Measurements from ENCODE around the gene POLE3. TPM values are rescaled to one million over a fixed set of nuclear protein-coding genes. Genes with fewer than 3 reads are reported as not detected.

POLE3 gene
- total and polyA plus RNA-seq, 2 experiments from 2014 or later, result 39.2 to 81.3 TPM

GRCh38 chr9:113369855-113370140, 40.7 kb downstream of the POLE3 start:
- TF ChIP-seq CREB1 (CRISPR knock-in tag; IDR thresholded peaks at IDR 0.05; ENCODE audit: low read depth), result no peak
- no peak for TF ChIP-seq EZH2 (IDR thresholded peaks at IDR 0.05; ENCODE audit: low read depth, unreplicated experiment)
- TF ChIP-seq NANOG (IDR thresholded peaks at IDR 0.05; ENCODE audit: borderline replicate concordance), result no peak
- TF ChIP-seq ETS1 (IDR thresholded peaks at IDR 0.05), result no peak
- TF ChIP-seq ZNF331 (CRISPR knock-in tag; IDR thresholded peaks at IDR 0.05; ENCODE audit: low read depth), result no peak
- TF ChIP-seq, protein P1, sequence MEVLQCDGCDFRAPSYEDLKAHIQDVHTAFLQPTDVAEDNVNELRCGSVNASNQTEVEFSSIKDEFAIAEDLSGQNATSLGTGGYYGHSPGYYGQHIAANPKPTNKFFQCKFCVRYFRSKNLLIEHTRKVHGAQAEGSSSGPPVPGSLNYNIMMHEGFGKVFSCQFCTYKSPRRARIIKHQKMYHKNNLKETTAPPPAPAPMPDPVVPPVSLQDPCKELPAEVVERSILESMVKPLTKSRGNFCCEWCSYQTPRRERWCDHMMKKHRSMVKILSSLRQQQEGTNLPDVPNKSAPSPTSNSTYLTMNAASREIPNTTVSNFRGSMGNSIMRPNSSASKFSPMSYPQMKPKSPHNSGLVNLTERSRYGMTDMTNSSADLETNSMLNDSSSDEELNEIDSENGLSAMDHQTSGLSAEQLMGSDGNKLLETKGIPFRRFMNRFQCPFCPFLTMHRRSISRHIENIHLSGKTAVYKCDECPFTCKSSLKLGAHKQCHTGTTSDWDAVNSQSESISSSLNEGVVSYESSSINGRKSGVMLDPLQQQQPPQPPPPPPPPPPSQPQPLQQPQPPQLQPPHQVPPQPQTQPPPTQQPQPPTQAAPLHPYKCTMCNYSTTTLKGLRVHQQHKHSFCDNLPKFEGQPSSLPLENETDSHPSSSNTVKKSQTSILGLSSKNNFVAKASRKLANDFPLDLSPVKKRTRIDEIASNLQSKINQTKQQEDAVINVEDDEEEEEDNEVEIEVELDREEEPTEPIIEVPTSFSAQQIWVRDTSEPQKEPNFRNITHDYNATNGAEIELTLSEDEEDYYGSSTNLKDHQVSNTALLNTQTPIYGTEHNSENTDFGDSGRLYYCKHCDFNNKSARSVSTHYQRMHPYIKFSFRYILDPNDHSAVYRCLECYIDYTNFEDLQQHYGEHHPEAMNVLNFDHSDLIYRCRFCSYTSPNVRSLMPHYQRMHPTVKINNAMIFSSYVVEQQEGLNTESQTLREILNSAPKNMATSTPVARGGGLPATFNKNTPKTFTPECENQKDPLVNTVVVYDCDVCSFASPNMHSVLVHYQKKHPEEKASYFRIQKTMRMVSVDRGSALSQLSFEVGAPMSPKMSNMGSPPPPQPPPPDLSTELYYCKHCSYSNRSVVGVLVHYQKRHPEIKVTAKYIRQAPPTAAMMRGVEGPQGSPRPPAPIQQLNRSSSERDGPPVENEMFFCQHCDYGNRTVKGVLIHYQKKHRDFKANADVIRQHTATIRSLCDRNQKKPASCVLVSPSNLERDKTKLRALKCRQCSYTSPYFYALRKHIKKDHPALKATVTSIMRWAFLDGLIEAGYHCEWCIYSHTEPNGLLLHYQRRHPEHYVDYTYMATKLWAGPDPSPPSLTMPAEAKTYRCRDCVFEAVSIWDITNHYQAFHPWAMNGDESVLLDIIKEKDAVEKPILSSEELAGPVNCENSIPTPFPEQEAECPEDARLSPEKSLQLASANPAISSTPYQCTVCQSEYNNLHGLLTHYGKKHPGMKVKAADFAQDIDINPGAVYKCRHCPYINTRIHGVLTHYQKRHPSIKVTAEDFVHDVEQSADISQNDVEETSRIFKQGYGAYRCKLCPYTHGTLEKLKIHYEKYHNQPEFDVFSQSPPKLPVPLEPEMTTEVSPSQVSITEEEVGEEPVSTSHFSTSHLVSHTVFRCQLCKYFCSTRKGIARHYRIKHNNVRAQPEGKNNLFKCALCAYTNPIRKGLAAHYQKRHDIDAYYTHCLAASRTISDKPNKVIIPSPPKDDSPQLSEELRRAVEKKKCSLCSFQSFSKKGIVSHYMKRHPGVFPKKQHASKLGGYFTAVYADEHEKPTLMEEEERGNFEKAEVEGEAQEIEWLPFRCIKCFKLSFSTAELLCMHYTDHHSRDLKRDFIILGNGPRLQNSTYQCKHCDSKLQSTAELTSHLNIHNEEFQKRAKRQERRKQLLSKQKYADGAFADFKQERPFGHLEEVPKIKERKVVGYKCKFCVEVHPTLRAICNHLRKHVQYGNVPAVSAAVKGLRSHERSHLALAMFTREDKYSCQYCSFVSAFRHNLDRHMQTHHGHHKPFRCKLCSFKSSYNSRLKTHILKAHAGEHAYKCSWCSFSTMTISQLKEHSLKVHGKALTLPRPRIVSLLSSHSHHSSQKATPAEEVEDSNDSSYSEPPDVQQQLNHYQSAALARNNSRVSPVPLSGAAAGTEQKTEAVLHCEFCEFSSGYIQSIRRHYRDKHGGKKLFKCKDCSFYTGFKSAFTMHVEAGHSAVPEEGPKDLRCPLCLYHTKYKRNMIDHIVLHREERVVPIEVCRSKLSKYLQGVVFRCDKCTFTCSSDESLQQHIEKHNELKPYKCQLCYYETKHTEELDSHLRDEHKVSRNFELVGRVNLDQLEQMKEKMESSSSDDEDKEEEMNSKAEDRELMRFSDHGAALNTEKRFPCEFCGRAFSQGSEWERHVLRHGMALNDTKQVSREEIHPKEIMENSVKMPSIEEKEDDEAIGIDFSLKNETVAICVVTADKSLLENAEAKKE (CRISPR knock-in tag; IDR thresholded peaks at IDR 0.05), result no peak
- no peak for TF ChIP-seq ZNF114 (CRISPR knock-in tag; IDR thresholded peaks at IDR 0.05)
- no peak for TF ChIP-seq POLR2AphosphoS5 (IDR thresholded peaks at IDR 0.05; ENCODE audit: low read depth)
- no peak for TF ChIP-seq EZH2phosphoT487 (IDR thresholded peaks at IDR 0.05; ENCODE audit: unreplicated experiment)
- TF ChIP-seq, protein P2, sequence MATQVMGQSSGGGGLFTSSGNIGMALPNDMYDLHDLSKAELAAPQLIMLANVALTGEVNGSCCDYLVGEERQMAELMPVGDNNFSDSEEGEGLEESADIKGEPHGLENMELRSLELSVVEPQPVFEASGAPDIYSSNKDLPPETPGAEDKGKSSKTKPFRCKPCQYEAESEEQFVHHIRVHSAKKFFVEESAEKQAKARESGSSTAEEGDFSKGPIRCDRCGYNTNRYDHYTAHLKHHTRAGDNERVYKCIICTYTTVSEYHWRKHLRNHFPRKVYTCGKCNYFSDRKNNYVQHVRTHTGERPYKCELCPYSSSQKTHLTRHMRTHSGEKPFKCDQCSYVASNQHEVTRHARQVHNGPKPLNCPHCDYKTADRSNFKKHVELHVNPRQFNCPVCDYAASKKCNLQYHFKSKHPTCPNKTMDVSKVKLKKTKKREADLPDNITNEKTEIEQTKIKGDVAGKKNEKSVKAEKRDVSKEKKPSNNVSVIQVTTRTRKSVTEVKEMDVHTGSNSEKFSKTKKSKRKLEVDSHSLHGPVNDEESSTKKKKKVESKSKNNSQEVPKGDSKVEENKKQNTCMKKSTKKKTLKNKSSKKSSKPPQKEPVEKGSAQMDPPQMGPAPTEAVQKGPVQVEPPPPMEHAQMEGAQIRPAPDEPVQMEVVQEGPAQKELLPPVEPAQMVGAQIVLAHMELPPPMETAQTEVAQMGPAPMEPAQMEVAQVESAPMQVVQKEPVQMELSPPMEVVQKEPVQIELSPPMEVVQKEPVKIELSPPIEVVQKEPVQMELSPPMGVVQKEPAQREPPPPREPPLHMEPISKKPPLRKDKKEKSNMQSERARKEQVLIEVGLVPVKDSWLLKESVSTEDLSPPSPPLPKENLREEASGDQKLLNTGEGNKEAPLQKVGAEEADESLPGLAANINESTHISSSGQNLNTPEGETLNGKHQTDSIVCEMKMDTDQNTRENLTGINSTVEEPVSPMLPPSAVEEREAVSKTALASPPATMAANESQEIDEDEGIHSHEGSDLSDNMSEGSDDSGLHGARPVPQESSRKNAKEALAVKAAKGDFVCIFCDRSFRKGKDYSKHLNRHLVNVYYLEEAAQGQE (IDR thresholded peaks at IDR 0.05; ENCODE audit: unreplicated experiment), result no peak
- TF ChIP-seq JUNB (IDR thresholded peaks at IDR 0.05; ENCODE audit: unreplicated experiment), result no peak
- TF ChIP-seq CTCF (conservative IDR thresholded peaks at IDR 0.05; ENCODE audit: low read depth in 2 of 2), result no peak
- TF ChIP-seq STAT1 (IDR thresholded peaks at IDR 0.05; ENCODE audit: unreplicated experiment), result no peak
- Histone ChIP-seq H3K27ac (ENCODE audit: low read depth) (no peak overlapping the region), H3K4me1 (ENCODE audit: insufficient read depth) (no peaks in the 10 kb centered on the region), H3K4me3 (no peak overlapping the region), H3K27me3 (ENCODE audit: insufficient read depth) (no peaks in the 10 kb centered on the region), H3K4me2 (no peak overlapping the region), H3K79me2 (replicated peaks; ENCODE audit: insufficient read depth) (no peaks in the 10 kb centered on the region), H3K9me2 (ENCODE audit: insufficient read depth) (no peaks in the 10 kb centered on the region), H3F3A (replicated peaks; ENCODE audit: low read depth) (no peaks in the 10 kb centered on the region), H2AFZ (no peak overlapping the region), H4K20me1 (replicated peaks; ENCODE audit: insufficient read depth) (no peaks in the 10 kb centered on the region), H3K36me3 (ENCODE audit: insufficient read depth) (no peaks in the 10 kb centered on the region)
- ATAC-seq (no peak), DNase-seq (ENCODE audit: low spot score) (no peak)
- H3K4me3 Mint-ChIP-seq, result no peak overlapping the region
- peaks cover 3% of the 10 kb centered on the region; the same call in 1 of the 3 replicates for H3K36me3 Mint-ChIP-seq (ENCODE audit: low read depth)
- H3K27ac Mint-ChIP-seq, result no peak overlapping the region
- H3K27me3 Mint-ChIP-seq (ENCODE audit: insufficient read depth, low read depth, poor library complexity), result no peaks in the 10 kb centered on the region
- no peaks in the 10 kb centered on the region for H3K9me3 Mint-ChIP-seq
- H3K4me1 Mint-ChIP-seq, result peaks cover 4% of the 10 kb centered on the region; the same call in 2 of the 3 replicates
